HG03521 (cell line): Measurements from ENCODE around the gene MAEL.

ENCODE experiments used
- ATAC-seq: cut with Tn5 transposase; IDR thresholded peaks from one replicate; pipeline ENCODE4 v1.9.1; 2021; ENCODE audit warnings: mild to moderate bottlenecking, moderate library complexity; ENCODE audit not compliant: unreplicated experiment

MAEL gene

GRCh38 chr1:166988974-166989515 is at the start of gene MAEL:
Gene MAEL (plus strand): TSS chr1:166989280. CDS start chr1:166989353, 73 bp downstream.
- ATAC-seq = no peak

- no peak for ATAC-seq
Observed at GRCh38 chr1:166939741-166940375, 49.2 kb upstream of the MAEL start.

- no peak for ATAC-seq
Observed at GRCh38 chr1:166944186-166944967, 44.7 kb upstream of the MAEL start.

GRCh38 chr1:166947398-166948043 is 41.6 kb upstream of the MAEL start:
- ATAC-seq = no peak

- ATAC-seq = no peak
Observed at GRCh38 chr1:166948856-166949350, 40.2 kb upstream of the MAEL start.

GRCh38 chr1:166950156-166950555 is 38.9 kb upstream of the MAEL start:
- ATAC-seq = no peak

- ATAC-seq = no peak
Observed at GRCh38 chr1:166951050-166951449, 38.0 kb upstream of the MAEL start.

GRCh38 chr1:166952002-166952746 is 36.9 kb upstream of the MAEL start:
- no peak for ATAC-seq

GRCh38 chr1:166953491-166953890 is 35.6 kb upstream of the MAEL start:
- no peak for ATAC-seq

- ATAC-seq = no peak
Observed at GRCh38 chr1:166956057-166956850, 32.8 kb upstream of the MAEL start.

GRCh38 chr1:166956872-166957271 is 32.2 kb upstream of the MAEL start:
- ATAC-seq = no peak

GRCh38 chr1:166960858-166961474 is 28.1 kb upstream of the MAEL start:
- ATAC-seq = no peak

GRCh38 chr1:166969074-166969677 is 19.9 kb upstream of the MAEL start:
- ATAC-seq = peak; percentile 79

- ATAC-seq = no peak
Observed at GRCh38 chr1:166971252-166971651, 17.8 kb upstream of the MAEL start.

- no peak for ATAC-seq
Observed at GRCh38 chr1:166972193-166972592, 16.9 kb upstream of the MAEL start.

GRCh38 chr1:166972826-166973225 is 16.3 kb upstream of the MAEL start:
- ATAC-seq = no peak

GRCh38 chr1:166974647-166975345 is 14.3 kb upstream of the MAEL start:
- ATAC-seq = no peak

GRCh38 chr1:166975361-166976129 is 13.5 kb upstream of the MAEL start, which contains the start of gene ILDR2:
Gene ILDR2 (minus strand): TSS chr1:166975540. CDS start chr1:166975268, 272 bp downstream.
- peak; percentile 64 for ATAC-seq
